Femur (tissue), 1 donor: ENCODE data around the gene STK25.
"Not testable (repeated sequence)": the region's sequence is repeated elsewhere in the genome, so short reads cannot be mapped to it uniquely, and the experiment has no call there.

Experiments used
- DNase-seq: peaks from one replicate; pipeline ENCODE4 v3.0.0-alpha.2; 2017

Gene STK25

DNA sequence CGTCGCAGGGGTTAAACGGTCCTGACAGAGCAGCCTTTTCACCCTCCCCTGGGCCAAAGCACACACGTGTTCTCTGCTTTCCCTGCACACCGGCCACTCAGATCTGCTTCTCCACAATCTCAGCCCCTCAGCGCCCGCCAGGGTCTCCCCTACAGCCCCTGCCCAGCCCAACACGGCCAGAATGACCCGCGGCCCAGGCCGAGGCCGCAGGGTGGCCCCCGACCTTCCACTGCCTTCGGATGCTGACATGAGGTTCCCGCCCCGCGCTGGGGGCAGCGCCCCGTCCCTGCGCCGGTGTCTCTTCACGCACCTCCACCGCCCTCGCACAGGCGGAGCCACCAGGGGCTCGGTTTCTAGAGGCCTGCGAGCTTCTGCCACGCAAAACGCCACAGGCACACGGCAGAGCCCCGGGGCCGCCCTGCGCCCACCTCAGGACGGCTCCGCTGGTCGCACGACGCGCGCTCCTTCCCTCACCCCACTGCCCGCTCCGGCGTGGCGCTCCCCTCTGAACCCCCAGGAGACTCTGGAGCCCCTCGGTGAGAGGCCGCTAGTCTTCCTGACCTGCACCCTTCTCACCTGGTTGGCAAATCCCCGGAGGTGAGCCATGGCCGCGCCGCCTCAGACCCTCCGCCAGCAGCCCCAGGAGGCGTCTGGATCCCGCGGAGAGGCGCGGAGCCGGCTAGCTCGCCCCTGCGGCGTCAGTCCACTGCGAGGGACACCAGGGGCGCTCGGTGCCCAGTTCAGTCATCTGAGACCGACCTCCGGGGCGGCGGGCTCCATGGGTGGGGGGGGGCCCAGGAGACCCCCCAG is 749 bp downstream of the STK25 start:
- peak; percentile 58 for DNase-seq

DNA sequence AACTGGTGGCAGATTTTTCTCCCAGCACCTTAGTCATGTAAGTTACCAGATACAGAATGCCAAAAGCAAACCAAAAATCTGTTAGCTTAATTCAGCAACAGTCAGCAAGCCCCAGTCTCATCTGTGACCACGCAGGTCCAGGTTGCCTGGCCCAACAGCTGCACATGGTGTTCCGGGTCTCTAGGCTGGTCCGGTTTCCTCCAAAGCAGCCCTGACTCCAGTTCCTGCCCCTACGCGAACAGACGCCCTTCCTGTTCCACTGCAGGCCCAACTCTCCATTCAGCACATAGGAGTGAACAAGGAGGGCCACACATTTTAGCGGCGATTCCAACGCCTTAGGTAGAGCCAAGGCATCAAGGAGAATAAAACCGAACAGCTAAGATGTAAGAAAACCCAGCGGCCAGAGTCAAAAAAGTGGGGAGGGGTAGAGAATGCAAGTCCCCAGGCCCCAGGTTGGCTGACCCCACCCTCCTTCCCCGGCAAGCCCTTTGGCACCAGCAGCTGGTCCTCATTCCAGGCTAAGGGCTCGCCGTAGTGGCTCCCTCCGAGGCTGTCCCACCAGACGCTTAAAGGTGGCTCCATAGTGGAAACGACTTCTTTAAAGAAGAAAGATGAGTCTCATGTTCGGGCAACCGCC is 1.5 kb downstream of the STK25 start:
- no peak for DNase-seq

DNA sequence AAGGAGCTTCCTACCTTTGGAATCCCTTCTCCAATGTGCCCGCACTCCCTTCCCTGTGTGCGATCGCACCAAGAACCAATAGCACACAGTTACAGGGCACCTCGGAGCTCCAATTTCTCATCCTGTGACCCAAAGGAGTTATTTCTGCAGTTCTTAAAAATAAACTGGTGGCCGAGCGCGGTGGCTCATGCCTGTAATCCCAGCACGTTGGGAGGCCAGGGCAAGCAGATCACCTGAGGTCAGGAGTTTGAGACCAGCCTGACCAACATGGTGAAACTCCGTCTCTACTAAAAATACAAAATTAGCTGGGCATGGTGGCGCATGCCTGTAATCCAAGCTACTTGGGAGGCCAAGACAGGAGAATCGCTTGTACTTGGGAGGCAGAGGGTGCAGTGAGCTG is 2.1 kb downstream of the STK25 start:
- DNase-seq = not testable (repeated sequence)

DNA sequence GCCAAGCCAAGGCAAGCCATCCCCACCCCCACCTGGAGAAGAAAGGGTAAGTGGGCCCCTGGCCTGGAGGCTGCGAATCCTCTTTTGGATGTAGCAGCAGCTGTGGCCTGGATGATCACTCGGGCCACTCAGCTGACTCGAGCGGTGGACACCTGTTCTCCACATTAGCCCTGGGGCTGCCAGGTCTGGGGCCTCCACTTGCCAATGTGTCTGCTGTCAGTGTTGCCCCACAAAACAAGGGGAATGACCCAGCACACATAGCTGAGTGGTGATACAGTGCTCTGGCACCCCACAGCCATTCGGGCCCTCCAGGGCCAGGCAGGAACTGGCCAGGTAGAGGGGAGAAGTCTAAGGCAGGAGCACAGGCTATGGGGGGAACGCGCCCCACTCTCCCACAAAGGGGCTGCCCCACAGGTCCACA is 2.6 kb downstream of the STK25 start:
- DNase-seq = peak; percentile 61

DNA sequence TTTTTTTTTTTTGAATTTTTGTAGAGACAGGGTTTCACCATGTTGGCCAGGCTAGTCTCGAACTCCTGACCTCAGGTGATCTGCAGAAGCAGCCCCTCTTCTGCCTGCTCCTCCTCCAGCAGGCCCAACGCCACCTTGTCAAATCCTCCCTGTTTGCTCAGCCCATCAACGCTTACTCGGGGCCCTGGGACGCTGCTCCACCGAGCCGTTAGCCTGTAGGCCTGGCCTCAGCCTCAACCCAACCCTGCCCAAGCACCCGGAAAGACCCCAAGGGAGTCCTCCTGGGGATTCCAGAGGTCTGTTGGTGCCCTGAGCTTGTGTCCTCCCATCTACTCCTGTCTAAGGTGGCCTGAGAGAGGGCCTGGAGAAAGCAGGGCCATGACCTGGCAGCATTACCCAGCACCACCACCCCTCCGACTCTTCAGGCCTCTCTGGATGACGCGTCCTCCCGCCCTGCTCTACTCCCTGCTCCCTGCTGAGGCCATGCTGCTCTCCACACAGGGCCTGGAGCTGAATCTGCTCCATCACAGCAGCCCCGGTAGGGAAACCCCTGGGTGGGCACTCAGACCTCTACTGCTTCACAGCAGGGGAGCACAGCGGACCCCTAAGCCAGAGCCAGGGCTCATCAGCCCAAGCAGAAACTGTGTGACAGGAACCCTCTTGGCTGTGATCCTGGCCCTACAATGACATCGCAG is 3.2 kb downstream of the STK25 start:
- DNase-seq = peak; percentile 21

DNA sequence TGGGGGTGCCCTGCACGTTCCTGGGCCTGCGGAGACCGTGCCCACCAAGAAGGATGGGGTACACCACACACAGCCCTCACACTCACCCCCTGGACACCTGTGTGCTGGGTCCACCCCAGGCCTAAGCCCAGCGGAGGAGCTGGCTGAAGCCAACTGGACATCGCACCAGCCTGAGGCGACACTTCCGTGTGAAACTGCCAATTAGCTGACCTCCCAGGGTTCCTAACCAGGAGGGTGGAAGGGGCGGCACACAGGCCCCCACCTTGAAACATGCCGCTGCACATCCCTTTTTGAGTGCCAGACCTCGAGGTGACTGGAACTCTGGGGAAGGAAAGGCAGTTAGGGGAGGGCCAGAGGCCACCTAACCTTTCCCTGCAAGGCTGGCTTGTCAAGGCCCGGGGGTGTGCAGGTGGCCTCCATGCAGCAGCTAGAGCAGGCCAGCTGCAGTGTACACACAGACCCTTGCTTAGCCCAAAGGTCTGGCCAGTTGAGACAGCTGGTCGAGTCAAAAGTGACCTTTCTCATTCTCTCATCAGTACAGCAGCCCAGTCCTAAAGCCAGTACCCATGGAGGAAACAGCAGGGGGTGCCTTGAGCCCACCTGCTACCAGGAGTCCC is 4.5 kb downstream of the STK25 start:
- DNase-seq = no peak

DNA sequence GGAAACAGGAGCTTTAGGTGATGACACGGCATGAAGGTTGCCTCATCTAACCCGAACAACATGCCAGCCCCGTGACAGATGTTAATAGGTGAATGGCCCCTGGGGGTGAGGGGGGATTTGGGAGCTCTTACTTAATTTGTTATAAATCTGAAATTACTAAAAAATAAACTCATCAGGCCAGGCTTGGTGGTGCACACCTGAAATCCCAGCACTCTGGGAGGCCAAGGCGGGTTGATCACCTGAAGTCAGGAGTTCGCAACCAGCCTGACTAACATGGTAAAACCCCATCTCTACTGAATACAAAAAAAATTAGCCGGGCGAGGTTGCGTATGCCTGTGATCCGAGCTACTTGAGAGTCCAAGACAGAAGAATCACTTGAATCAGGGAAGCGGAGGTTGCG is 6.1 kb downstream of the STK25 start:
- DNase-seq = no peak

DNA sequence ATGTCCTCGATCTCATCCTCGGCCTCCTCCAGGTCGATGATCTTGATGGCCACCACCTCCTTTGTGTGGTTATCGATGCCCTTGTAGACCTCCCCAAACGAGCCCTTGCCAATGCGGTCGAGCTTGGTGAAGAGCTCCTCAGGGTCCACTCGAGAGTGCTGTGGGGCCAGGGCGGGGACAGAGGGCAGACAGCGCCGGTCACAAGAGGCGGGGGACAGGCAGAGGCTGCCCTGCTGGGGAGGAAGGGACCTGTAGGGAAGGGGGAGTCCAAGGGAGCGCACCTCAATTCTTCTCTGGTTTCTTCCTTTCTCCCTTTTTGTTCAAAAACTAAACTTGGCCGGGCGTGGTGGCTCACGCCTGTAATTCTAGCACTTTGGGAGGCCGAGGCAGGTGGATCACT is 6.8 kb downstream of the STK25 start:
- DNase-seq = no peak

DNA sequence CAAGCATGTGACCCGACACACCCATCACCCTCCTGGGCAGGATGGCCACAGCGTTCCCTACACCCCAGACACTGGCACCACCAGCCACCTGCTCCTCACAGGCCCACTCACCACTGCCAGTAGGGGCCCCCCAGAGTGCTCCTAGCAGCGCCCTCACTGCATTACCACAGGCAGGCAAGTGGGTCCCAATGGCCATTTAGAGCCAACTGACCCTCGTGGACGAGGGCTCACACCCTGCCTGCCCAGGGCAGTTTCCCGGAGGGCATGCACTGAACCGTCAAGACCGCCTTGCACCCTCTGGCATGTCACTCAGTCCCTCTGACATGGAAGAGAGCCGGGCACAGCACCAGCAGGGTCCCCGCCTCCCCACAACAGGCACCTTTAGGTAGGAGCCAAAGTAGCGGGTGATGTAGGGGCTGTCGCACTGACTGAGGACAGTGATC is 7.3 kb downstream of the STK25 start:
- no peak for DNase-seq

DNA sequence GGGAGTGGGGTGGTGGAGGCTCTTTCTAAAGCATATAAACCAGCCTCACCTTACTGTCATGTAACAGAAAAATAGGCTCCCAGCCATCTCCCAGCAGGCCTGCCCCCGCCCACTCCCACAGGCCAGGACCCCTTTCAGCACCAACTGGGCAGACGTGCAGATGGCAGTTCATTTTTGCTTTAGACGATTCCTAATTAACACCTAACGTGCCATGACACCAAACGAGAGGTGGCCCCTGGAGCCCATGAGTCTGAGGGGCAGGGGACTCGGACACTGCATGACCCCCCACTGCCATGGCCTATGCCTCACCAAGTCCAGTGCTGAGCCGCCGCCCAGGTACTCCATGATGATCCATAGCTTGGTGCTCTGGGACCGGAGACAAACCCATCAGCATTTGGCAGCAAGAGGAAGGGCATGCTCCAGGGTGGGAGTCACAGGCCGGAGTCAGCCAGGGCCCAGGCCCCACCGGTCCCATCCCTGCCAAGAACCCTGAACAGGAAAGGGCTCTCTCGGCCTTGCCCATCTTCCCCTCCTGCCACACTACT is 7.9 kb downstream of the STK25 start:
- DNase-seq = no peak

DNA sequence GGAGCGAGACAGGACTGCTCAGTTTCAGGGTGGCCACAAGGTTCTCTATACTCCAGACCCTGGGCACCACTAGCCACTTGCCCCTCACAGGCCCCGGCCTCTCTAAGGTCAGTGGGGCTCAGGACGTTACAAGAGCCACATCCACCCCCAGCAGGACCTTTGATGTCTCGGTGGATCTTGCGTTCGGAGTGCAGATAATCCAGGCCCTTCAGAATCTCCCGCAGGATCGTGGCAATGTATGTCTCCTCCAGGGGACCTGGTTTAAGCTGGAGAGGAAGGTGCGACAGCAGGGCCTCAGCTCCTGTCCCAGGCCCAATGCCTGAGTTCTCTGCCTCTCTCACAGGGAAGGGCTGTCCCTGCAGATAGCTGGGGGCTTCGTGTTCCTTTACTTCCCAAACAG is 8.4 kb downstream of the STK25 start:
- no peak for DNase-seq

DNA sequence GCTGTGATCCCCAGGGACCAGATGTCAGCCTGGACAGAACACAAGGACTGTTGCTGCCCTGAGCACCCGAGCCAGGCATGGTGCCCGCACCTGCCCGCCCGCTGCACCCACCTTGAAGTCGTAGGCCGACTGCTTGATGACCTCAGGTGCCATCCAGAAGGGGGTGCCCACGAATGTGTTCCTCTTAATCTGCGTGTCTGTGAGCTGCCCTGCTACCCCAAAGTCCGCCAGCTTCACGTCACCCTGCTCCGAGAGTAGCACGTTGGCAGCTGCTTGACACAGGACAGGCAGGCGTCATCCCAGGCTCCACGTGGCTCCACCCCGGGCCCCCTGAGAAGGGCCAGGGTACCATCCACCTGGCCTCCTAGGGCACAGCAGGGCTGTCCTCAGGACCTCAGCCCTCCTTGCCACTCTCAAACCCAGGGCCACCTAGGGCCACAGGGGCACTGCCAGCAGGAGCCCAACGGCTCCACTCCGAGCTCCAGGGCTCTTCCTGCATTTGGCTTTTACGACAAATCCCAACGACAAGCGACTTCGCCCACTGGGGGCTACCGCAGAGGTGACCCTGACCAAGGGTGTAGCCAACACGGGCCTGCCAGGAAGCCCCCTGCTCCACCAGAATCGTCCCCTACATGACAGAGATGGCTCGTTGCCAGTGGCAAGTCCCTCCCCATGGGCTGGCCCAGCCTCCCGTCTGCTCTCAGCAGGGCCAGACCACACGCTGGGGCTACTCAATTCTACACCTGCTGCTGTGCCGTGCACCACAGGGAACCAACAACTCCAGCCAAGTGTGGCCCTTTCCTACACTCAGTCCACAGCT is 9.0 kb downstream of the STK25 start:
- no peak for DNase-seq

DNA sequence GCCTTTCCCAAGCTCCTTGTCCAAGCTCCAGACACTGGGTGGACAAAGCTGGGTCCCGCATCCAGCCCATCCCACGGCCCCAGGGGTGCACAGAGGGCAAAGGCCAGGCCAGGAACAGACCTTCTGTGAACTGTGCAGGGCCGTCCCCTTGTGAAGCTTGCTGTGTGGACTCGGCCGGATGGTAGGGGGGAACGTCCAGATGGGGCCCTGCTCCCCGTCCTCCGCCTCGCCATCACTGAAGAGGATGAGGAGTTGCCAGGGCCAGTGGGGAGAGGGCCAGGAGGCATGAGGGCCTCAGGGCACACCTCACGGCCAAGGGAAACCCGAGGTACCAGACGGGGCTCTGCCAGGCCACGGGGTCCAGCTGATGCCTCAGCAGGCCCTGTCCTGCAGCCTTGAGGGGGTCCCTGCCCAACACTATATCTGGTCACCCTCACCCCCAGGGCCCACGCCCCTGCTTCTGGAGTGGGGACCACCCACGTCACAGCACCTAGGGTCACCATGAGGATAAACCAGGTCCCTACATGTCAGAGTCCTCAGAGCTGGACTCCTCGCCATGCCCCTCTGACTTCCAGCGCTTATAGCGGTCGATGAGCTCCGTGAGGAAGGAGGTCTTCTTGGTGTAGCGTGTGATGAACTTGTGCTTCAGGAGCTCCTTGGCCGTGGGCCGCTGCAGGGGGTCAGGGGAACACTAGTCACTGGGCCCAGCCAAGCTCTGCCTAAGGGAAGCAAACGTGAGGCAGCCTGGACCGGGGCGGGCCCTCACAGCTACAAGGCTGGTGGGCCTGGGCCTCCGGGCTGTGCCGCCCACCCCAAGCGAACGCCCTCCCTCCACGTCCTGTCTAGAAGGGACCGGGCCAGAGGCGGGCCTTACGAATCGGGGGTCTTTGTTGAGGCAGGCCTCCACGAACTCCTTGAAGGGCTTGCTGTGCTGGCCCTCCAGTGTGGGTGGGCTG is 10.0 kb downstream of the STK25 start:
- no peak for DNase-seq

DNA sequence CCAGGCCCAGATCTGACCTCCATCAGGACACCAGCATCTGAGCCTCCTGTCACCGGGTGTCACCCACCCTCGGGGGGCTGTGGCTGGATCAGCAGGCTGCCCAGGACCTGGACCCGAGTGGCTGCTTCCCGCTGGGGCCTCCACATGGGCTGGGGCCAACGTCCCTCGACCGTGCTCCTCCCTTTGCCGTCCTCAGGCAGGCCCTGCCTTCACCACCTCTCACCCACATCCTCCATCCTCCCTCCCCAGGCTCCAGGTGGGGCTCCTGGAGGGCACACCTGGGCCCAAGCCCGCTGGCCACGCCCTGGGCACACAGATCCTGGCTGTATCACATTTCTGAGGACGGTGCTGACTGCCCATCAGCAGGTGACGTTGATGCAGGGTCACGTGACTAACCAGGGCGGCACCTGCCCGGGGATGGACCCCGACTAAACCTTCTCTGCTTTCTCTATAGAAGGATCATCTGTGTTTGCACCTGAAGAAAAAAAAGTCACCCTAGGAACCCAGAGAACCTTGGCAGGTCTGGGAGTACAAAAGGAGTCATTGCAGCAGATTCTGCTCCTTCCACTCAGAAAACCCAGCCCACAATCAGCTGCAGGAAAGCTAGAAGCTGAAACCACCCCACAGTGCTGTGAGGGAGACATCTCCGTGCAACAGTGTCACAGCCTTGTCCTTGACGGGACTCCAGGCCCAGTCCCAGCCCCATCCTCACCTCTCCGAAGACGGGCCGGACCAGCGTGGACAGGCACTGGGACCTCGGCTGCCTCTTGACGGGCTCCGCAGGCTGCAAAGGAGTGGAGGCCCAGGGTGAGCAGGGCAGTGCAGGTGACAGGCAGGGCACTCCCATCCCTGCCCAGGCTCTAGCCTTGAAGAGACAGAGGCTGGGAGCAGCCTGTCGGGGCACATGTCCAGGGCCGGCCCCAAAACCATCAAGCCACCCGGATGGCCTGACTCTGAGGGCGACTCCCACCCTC is 11.2 kb downstream of the STK25 start:
- DNase-seq = no peak

DNA sequence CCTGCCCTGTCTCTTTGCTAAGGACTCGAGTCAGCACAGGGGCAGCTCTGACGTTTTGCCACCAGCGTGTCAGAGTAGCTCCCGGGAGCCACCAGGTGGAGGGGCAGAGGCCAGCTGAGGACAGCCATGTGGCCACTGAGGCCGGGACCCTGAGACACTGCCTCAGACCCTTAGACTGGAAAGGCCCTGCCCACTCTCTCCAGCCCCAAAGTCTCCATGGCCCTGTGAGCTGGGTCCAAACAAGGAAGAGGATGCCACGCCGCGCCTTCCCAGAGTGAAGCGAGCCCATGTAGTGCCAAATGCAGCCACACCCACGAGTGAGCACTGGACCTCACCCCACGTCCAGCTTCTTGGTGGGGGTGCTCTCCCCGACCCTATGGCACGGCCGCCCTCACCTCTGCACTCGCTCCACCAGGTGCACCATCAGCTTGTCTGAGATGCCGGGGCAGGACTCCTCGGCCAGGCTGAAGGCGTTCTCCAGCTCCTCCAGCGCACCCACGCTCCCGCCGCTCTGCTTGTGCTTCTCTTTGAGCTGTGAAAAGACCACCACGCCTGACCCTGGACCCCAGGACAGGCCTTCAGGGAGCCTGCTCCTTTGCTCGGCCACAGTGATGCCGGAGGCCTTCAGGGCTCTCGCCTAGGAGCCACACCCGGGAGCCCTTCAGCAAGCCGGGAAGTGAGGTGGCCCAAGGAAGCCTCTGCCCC is 12.2 kb downstream of the STK25 start:
- no peak for DNase-seq

DNA sequence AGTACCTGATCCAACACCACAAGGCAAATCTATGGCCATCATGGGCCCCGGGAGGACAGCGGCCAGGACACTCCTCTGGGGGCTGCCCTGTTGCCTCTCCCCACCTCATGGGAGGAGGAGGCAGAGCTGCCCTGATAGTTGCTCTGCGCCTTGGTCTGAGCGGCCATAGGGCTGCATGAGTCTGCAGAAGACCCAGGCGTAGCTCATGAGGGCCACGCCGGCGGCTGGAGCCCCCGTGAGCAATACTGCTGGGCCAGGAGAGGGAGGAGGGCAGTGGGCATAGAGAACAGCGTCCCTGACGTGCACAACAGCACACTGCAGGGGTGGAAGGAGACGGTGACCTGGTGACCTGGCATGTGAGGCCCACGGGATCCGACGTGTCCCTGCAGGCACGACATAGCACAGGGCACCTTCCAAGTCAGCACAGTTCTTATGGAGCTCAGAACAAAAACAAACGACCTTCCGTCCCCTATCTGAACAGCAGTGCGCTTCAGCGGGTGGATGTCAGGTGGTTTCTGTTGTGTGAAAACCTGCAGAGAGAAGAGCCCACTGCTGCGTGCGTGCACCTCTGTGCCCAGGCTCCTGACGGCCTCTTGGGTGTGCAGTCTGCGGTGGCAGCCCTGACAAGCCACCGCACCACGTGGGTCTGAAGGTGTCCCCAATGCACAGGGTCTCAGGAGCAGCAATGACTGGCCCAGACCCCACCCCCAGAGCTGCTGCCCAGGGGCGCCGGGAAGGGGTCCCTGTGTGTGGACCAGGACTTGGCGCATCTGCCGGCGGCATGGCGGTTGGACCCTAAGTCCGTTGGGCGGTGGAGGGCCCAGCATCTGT is 13.0 kb downstream of the STK25 start:
- no peak for DNase-seq

DNA sequence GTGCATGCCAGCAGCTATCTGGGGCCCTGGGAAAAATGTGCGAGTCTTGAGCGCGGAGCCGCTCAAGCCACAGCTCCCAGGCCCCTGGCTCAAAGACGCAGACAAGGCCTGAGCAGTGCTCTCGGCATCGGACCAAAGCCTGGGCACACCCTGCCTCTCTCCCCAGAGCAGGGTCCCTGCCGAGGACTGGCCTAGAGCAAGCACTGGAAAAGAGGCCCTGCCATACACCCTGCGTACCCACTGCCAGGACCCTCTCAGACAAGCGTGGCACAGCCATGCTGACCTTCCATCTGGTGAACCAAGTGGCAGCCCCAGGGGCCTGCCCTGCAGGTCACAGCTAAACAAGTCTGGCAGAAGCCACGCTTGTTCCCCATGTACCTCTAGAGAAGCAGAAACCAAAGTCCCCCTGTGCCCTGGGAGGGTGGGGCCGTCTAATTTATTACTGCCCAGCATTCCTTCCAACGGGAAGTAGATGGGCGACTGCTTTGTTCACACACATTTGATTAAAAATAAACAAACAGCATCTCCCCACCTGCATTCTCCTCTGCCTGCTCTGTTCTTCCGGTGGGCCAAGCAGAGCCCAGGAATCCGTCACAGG is 14.0 kb downstream of the STK25 start:
- DNase-seq = no peak

DNA sequence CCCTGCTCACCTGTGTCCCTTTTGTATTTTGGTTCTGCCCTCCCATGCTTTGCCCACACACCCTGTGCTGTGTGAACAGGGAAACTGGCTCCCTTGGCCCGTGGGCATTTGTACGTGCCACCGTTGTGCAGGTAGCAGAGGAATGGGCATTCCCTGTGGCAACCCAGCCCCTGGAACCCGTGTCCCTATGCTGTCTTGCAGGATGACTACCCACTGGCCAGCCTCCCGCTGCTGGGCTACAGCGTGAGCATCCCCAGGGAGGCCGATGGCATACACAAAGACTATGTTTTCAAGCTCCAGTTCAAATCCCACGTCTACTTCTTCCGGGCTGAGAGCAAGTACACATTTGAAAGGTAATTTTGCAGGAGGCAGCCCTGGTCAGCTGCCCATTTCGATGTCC is 15.3 kb downstream of the STK25 start:
- DNase-seq = no peak
